CD4-positive, alpha-beta T cell treated with Interleukin-2 at 100 ng/mL for 4 hours (primary cell): ENCODE results near the gene SMG6.
"Not testable (repeated sequence)": the region's sequence is repeated elsewhere in the genome, so short reads cannot be mapped to it uniquely, and the experiment has no call there.

Experiments used
- DNase-seq: peaks from one replicate; pipeline ENCODE4 v3.0.0-alpha.2; 2020; ENCODE audit warnings: low spot score

Gene SMG6

GRCh38 chr17:2144701-2145100, 158.9 kb downstream of the SMG6 start:
- DNase-seq, result no peak

- no peak for DNase-seq
Observed at GRCh38 chr17:2143332-2143731, 160.3 kb downstream of the SMG6 start.

- DNase-seq, result not testable (repeated sequence)
Observed at GRCh38 chr17:2142682-2143081, 160.9 kb downstream of the SMG6 start.

GRCh38 chr17:2140683-2141082, 162.9 kb downstream of the SMG6 start:
- no peak for DNase-seq

- DNase-seq, result no peak
Observed at GRCh38 chr17:2138761-2139160, 164.8 kb downstream of the SMG6 start.

- DNase-seq, result peak; percentile 33
Observed at GRCh38 chr17:2138318-2138717, 165.3 kb downstream of the SMG6 start.

- DNase-seq, result no peak
Observed at GRCh38 chr17:2137342-2138098, 166.1 kb downstream of the SMG6 start.

GRCh38 chr17:2136241-2136640, 167.3 kb downstream of the SMG6 start:
- DNase-seq, result no peak

GRCh38 chr17:2128011-2128410, 175.6 kb downstream of the SMG6 start:
- DNase-seq, result no peak

- no peak for DNase-seq
Observed at GRCh38 chr17:2125013-2125535, 178.5 kb downstream of the SMG6 start.

GRCh38 chr17:2124391-2124790, 179.2 kb downstream of the SMG6 start:
- DNase-seq, result no peak

GRCh38 chr17:2123375-2124251, 180.0 kb downstream of the SMG6 start:
- DNase-seq, result no peak

GRCh38 chr17:2122641-2123302, 180.8 kb downstream of the SMG6 start:
- DNase-seq, result no peak

- DNase-seq, result no peak
Observed at GRCh38 chr17:2120586-2121335, 182.8 kb downstream of the SMG6 start.

- DNase-seq, result no peak
Observed at GRCh38 chr17:2113279-2113622, 190.3 kb downstream of the SMG6 start.

- no peak for DNase-seq
Observed at GRCh38 chr17:2111691-2112090, 191.9 kb downstream of the SMG6 start.

- DNase-seq, result no peak
Observed at GRCh38 chr17:2110436-2110835, 193.1 kb downstream of the SMG6 start.

GRCh38 chr17:2108170-2108569, 195.4 kb downstream of the SMG6 start:
- no peak for DNase-seq

- DNase-seq, result no peak
Observed at GRCh38 chr17:2107506-2107905, 196.1 kb downstream of the SMG6 start.

- no peak for DNase-seq
Observed at GRCh38 chr17:2107050-2107449, 196.5 kb downstream of the SMG6 start.

- no peak for DNase-seq
Observed at GRCh38 chr17:2106308-2106955, 197.2 kb downstream of the SMG6 start.
